Keratinocyte (primary cell): ENCODE measurements around the gene DTNBP1. TPM values are rescaled to one million over a fixed set of nuclear protein-coding genes. Genes with fewer than 3 reads are reported as not detected.

Experiments used
- DNase-seq: peaks from one replicate; pipeline ENCODE4 v3.0.0-alpha.2; 2011; ENCODE audit warnings: low read depth, missing footprints, low spot score
- FAIRE-seq: peaks from 2 replicates; lab custom pipeline; 2011; peaks lifted over from hg19 to GRCh38; lab: Jason Lieb, UNC
- H2AFZ ChIP-seq: 2 replicates; pipeline ENCODE4 v1.6.0; 2012; ENCODE audit warnings: low read length, control low read depth, inconsistent platforms; ENCODE audit not compliant: control insufficient read depth
- H3K27ac ChIP-seq: 2 replicates; pipeline ENCODE4 v1.5.1; 2011; ENCODE audit warnings: low read length; ENCODE audit not compliant: control insufficient read depth, insufficient read depth
- H3K27me3 ChIP-seq: 3 replicates; pipeline ENCODE4 v1.6.0; 2011; ENCODE audit warnings: low read length; ENCODE audit not compliant: control insufficient read depth, insufficient read depth; ENCODE audit errors: extremely low read depth
- H3K36me3 ChIP-seq, 2 experiments: 2 replicates in 1 of 2; 3 replicates in 1 of 2; pipeline ENCODE4 v1.5.1; 2011; ENCODE audit warnings: low read length in 2 of 2, mild to moderate bottlenecking in 1 of 2; ENCODE audit not compliant: control insufficient read depth in 2 of 2, insufficient read depth in 2 of 2; ENCODE audit errors: extremely low read depth in 1 of 2
- H3K4me1 ChIP-seq: 3 replicates; pipeline ENCODE4 v1.5.1; 2011; ENCODE audit warnings: low read length; ENCODE audit not compliant: control insufficient read depth, insufficient read depth; ENCODE audit errors: extremely low read depth
- H3K4me2 ChIP-seq: 3 replicates; pipeline ENCODE4 v1.6.0; 2011; ENCODE audit warnings: low read depth, low read length; ENCODE audit not compliant: control insufficient read depth, insufficient read depth; ENCODE audit errors: extremely low read depth
- H3K4me3 ChIP-seq, 3 experiments: fragments of 200-600 bp in 1 of 3; sonication (generic) in 1 of 3; 2 replicates in 2 of 3; 3 replicates in 1 of 3; pipeline ENCODE4 v1.5.1; 2011 to 2016; ENCODE audit warnings: low read length in 3 of 3, mild to moderate bottlenecking in 3 of 3, control low read depth in 2 of 3, inconsistent platforms in 1 of 3, low read depth in 1 of 3, mixed read lengths in 1 of 3, mixed run types in 1 of 3, moderate library complexity in 1 of 3; ENCODE audit not compliant: control insufficient read depth in 2 of 3, insufficient read depth in 2 of 3; ENCODE audit errors: extremely low read depth in 1 of 3
- H3K79me2 ChIP-seq: 2 replicates; pipeline ENCODE4 v1.6.0; 2012; ENCODE audit warnings: low read length; ENCODE audit not compliant: control insufficient read depth, insufficient read depth
- H3K9ac ChIP-seq: 3 replicates; pipeline ENCODE4 v1.6.0; 2011; ENCODE audit warnings: low read length; ENCODE audit not compliant: control insufficient read depth, insufficient read depth; ENCODE audit errors: extremely low read depth
- H3K9me1 ChIP-seq: 3 replicates; pipeline ENCODE4 v1.6.0; 2011; ENCODE audit warnings: low read length; ENCODE audit not compliant: control insufficient read depth, insufficient read depth; ENCODE audit errors: extremely low read depth
- H3K9me3 ChIP-seq: 2 replicates; pipeline ENCODE4 v1.5.1; 2012; ENCODE audit warnings: low read depth, low read length; ENCODE audit not compliant: control insufficient read depth
- H4K20me1 ChIP-seq: 3 replicates; pipeline ENCODE4 v1.6.0; 2011; ENCODE audit warnings: low read length; ENCODE audit not compliant: control insufficient read depth, insufficient read depth; ENCODE audit errors: extremely low read depth
- EZH2 ChIP-seq: IDR thresholded peaks from one replicate; pipeline ENCODE4 v1.6.1; 2012; ENCODE audit warnings: inconsistent platforms, mild to moderate bottlenecking, low read length, moderate library complexity
- dilution Hi-C: fragments of 300-500 bp; cut with MboI; formaldehyde crosslinking; loops from one replicate; pipeline ENCODE4 v1.7.0; 2020; ENCODE audit warnings: low sequenced_read_pairs; ENCODE audit not compliant: extremely low pct_ligation_motif_present
- polyA plus RNA-seq, 5 experiments: library from polyadenylated mRNA; depleted of rRNA in 3 of 5; stranded (reverse) in 3 of 5; stranded (forward) in 1 of 5; unstranded in 1 of 5; fragments of >200 nt; gene quantifications; 1 replicate in 1 of 5; 2 replicates in 3 of 5; 3 replicates in 1 of 5; pipeline versions ENCODE4 v1.2.1 to v1.2.3, GENCODE V29; 2011 to 2012; ENCODE audit warnings: missing spikeins in 2 of 5, low read depth in 1 of 5, low replicate concordance in 1 of 5
- TF ChIP-seq, protein P1 (sequence below), 3 experiments: IDR thresholded peaks in 1 of 3; conservative IDR thresholded peaks in 1 of 3; optimal IDR thresholded peaks in 1 of 3; 2 replicates in 2 of 3; 3 replicates in 1 of 3; pipeline versions ENCODE3 to v1.5.1; 2011; ENCODE audit warnings: low read length in 3 of 3, mild to moderate bottlenecking in 3 of 3, moderate library complexity in 2 of 3, control low read depth in 1 of 3, inconsistent platforms in 1 of 3; ENCODE audit not compliant: insufficient read depth in 2 of 3; ENCODE audit errors: extremely low read depth in 1 of 3

DTNBP1 gene
- polyA plus RNA-seq, 1 donor (not counting 4 experiments of a cell fraction or from before 2014, with no cell fraction given): 11.5 TPM

DNA sequence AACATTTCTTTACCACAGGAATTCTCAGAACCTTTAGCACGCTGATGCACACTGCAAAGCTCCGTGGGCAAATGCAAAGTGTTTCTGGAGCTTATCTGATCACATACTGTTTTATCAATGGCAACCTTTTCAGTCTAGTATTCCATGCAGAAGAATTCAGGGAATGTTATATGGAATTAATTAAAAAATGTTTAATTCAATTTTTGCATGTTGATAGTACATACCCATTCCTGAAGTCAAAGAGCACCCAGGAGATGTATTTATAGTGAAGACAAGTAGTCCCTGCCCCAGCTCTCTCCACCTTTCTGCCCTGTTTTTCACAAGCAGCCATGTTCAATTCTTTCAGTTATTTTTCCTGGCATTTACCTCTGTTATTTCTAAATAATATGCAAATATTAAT, 55.2 kb downstream of the DTNBP1 start:
- Histone ChIP-seq H3K4me1 (peaks cover 6% of the 10 kb centered on the region), H3K9me3 (no peaks in the 10 kb centered on the region), H4K20me1 (no peaks in the 10 kb centered on the region), H3K9ac (no peak overlapping the region), H3K79me2 (no peaks in the 10 kb centered on the region), H3K27ac (no peak overlapping the region), H3K27me3 (no peaks in the 10 kb centered on the region), H3K9me1 (no peaks in the 10 kb centered on the region), H2AFZ (no peak overlapping the region), H3K4me2 (no peak overlapping the region), H3K4me3 (no peak overlapping the region), H3K36me3 (no peaks in the 10 kb centered on the region)
- dilution Hi-C loops: no loop called here
- no peak for FAIRE-seq
- TF ChIP-seq, protein P1, sequence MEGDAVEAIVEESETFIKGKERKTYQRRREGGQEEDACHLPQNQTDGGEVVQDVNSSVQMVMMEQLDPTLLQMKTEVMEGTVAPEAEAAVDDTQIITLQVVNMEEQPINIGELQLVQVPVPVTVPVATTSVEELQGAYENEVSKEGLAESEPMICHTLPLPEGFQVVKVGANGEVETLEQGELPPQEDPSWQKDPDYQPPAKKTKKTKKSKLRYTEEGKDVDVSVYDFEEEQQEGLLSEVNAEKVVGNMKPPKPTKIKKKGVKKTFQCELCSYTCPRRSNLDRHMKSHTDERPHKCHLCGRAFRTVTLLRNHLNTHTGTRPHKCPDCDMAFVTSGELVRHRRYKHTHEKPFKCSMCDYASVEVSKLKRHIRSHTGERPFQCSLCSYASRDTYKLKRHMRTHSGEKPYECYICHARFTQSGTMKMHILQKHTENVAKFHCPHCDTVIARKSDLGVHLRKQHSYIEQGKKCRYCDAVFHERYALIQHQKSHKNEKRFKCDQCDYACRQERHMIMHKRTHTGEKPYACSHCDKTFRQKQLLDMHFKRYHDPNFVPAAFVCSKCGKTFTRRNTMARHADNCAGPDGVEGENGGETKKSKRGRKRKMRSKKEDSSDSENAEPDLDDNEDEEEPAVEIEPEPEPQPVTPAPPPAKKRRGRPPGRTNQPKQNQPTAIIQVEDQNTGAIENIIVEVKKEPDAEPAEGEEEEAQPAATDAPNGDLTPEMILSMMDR (optimal IDR thresholded peaks at IDR 0.05 in 1 of 3, IDR thresholded peaks at IDR 0.05 in 1 of 3, conservative IDR thresholded peaks at IDR 0.05 in 1 of 3; ENCODE audit: extremely low read depth in 1 of 3, insufficient read depth in 2 of 3, low read length in 3 of 3): no peak
- TF ChIP-seq EZH2: no peak
- no peak for DNase-seq

DNA sequence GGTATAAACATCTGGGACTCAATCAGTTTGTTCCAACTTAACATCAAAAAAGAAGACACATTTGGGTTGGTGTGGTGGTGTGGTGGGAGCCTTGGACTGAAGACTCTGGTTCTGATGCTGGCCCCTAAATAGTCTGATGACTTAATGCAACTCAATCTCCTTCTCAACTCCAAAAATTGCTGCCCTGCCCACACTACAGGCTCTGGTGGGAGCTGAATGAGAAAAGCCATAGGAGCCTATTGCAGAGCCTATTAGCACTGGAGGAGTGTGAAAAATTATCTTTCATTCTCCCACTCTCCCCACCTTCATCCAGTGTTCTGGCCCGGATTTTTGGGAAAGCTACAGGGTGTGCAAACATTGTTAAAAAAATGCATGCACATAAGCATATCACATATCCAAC, 56.5 kb downstream of the DTNBP1 start:
- no peaks in the 10 kb centered on the region for H3K27me3 ChIP-seq
- H2AFZ ChIP-seq: no peak overlapping the region
- no peak overlapping the region for H3K9ac ChIP-seq
- no peaks in the 10 kb centered on the region for H4K20me1 ChIP-seq
- TF ChIP-seq EZH2: no peak
- TF ChIP-seq, protein P1 (optimal IDR thresholded peaks at IDR 0.05 in 1 of 3, IDR thresholded peaks at IDR 0.05 in 1 of 3, conservative IDR thresholded peaks at IDR 0.05 in 1 of 3; ENCODE audit: extremely low read depth in 1 of 3, insufficient read depth in 2 of 3, low read length in 3 of 3): no peak
- H3K4me2 ChIP-seq: no peak overlapping the region
- DNase-seq (no peak), FAIRE-seq (no peak)
- H3K36me3 ChIP-seq: no peaks in the 10 kb centered on the region
- H3K4me1 ChIP-seq: peaks cover 6% of the 10 kb centered on the region
- H3K79me2 ChIP-seq: no peaks in the 10 kb centered on the region
- no peak overlapping the region for H3K4me3 ChIP-seq
- H3K9me1 ChIP-seq: no peaks in the 10 kb centered on the region
- no peaks in the 10 kb centered on the region for H3K9me3 ChIP-seq
- H3K27ac ChIP-seq: no peak overlapping the region
- dilution Hi-C loops: no loop called here
